GM20000 (cell line): Measurements from ENCODE around the gene EIF3K.

Experiments
- DNase-seq: peaks from one replicate; pipeline ENCODE4 v3.0.0; 2012; ENCODE audit warnings: low spot score
- CTCF ChIP-seq: IDR thresholded peaks from 2 replicates; pipeline ENCODE4 v1.5.1; 2012; ENCODE audit warnings: mild to moderate bottlenecking, control low read depth; ENCODE audit errors: extremely low read depth, missing control alignments

The EIF3K gene

GRCh38 chr19:38661996-38662395 is 43.0 kb downstream of the EIF3K start:
- no peak for DNase-seq

GRCh38 chr19:38662537-38663155 is 43.7 kb downstream of the EIF3K start:
- no peak for DNase-seq
- no peak for TF ChIP-seq CTCF

More at GRCh38 chr19:38661996-38662395, 43.0 kb downstream of the EIF3K start:
- no peak for TF ChIP-seq CTCF

- no peak for DNase-seq
- no peak for TF ChIP-seq CTCF
Observed at GRCh38 chr19:38663156-38663651, 44.2 kb downstream of the EIF3K start.

GRCh38 chr19:38663957-38664502 is 45.0 kb downstream of the EIF3K start:
- DNase-seq: no peak
- TF ChIP-seq CTCF: no peak

- no peak for DNase-seq
- TF ChIP-seq CTCF: no peak
Observed at GRCh38 chr19:38664503-38665211, 45.7 kb downstream of the EIF3K start.

- TF ChIP-seq CTCF: no peak
- DNase-seq: no peak
Observed at GRCh38 chr19:38665219-38665931, 46.4 kb downstream of the EIF3K start.
